ENCODE measurements around the gene LMLN.

DNA sequence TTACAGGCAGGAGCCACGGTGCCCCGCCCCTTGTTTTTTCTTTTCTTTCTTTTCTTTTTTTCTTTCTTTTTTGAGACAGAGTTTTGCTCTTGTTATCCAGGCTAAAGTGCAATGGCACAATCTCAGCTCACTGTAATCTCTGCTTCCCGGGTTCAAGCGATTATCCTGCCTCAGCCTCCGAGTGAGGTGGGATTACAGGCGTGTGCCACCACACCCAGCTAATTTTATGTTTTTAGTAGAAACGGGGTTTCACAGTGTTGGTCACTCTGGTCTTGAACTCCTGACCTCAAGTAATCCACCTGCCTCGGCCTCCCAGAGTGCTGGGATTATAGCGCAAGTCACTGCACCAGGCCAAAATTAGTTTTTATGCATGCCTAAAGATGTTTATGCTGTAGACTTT is 7.6 kb upstream of the LMLN start:
- TF ChIP-seq, protein P1, sequence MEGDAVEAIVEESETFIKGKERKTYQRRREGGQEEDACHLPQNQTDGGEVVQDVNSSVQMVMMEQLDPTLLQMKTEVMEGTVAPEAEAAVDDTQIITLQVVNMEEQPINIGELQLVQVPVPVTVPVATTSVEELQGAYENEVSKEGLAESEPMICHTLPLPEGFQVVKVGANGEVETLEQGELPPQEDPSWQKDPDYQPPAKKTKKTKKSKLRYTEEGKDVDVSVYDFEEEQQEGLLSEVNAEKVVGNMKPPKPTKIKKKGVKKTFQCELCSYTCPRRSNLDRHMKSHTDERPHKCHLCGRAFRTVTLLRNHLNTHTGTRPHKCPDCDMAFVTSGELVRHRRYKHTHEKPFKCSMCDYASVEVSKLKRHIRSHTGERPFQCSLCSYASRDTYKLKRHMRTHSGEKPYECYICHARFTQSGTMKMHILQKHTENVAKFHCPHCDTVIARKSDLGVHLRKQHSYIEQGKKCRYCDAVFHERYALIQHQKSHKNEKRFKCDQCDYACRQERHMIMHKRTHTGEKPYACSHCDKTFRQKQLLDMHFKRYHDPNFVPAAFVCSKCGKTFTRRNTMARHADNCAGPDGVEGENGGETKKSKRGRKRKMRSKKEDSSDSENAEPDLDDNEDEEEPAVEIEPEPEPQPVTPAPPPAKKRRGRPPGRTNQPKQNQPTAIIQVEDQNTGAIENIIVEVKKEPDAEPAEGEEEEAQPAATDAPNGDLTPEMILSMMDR (IDR thresholded peaks at IDR 0.05; ENCODE audit: low read depth, low read length) = no peak
- TF ChIP-seq POLR2A (IDR thresholded peaks at IDR 0.05; ENCODE audit: extremely low read depth, insufficient read length) = no peak
- TF ChIP-seq, protein P2, sequence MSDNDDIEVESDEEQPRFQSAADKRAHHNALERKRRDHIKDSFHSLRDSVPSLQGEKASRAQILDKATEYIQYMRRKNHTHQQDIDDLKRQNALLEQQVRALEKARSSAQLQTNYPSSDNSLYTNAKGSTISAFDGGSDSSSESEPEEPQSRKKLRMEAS (IDR thresholded peaks at IDR 0.05; ENCODE audit: low read depth, low read length) = no peak

Measured in NB4 (cell line).